Esophagus squamous epithelium (tissue), 4 donors: ENCODE data around the gene CELSR3.

ENCODE experiments used
- POLR2A ChIP-seq, 4 donors: fragments of 450-650 bp; IDR thresholded peaks; one replicate each; pipeline ENCODE4 v1.6.1; 2017; ENCODE audit warnings: antibody characterized with exemption in 4 of 4, mild to moderate bottlenecking in 4 of 4, moderate library complexity in 3 of 4
- TF ChIP-seq, protein P1 (sequence below), 6 experiments: fragments of 450-650 bp in 4 of 6; fragments of 200-600 bp in 2 of 6; sonication (generic) in 2 of 6; IDR thresholded peaks; one replicate each; pipeline ENCODE4 v1.5.1; 2016 to 2019; ENCODE audit warnings: antibody characterized with exemption in 6 of 6, mild to moderate bottlenecking in 4 of 6, moderate library complexity in 4 of 6

DNA sequence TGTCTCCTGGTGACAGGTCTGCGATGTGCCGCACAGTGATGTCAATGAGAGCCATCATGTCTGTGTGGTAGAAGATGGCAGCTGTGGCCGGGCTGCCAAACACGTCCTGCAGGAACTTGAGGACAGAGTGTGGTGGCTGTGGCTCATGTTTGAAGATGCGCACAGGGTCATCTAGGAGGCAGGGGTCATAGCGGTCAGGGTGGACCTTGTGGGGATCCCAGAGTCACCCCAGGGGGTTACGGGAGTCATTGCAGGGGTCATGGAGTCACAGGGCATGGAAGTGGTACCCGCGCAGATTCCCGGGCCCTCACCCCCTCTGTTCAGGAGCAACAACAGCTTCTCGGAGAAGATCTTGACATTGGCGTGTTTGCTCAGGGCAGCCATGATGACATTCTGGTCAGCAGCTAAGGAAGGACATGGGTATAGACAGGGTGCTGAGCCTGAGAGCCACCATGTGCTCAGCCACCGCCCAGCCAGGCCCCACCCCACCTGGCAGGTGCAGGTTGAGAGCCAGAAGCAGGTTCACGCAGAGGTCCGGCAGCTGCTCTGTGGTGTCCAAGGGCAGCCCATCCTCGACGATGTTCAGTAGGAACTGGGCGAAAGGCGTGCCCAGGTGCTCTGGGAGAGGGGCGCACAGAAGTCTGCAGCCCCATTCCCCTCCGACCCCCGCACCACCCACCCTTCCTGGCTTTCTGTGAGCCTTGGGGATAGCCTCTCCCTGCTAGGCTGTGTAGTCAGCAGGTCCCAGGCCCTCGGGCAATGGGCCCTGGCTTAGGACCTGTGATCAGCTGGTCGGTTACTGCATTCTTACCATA lies 16.1 kb upstream of the CELSR3 start:
- no peak for TF ChIP-seq POLR2A (IDR thresholded peaks at IDR 0.05)
- TF ChIP-seq, protein P1, sequence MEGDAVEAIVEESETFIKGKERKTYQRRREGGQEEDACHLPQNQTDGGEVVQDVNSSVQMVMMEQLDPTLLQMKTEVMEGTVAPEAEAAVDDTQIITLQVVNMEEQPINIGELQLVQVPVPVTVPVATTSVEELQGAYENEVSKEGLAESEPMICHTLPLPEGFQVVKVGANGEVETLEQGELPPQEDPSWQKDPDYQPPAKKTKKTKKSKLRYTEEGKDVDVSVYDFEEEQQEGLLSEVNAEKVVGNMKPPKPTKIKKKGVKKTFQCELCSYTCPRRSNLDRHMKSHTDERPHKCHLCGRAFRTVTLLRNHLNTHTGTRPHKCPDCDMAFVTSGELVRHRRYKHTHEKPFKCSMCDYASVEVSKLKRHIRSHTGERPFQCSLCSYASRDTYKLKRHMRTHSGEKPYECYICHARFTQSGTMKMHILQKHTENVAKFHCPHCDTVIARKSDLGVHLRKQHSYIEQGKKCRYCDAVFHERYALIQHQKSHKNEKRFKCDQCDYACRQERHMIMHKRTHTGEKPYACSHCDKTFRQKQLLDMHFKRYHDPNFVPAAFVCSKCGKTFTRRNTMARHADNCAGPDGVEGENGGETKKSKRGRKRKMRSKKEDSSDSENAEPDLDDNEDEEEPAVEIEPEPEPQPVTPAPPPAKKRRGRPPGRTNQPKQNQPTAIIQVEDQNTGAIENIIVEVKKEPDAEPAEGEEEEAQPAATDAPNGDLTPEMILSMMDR (IDR thresholded peaks at IDR 0.05) = no peak
